Hepatocyte (in vitro differentiated cells): ENCODE results near the gene SLC25A22.

ENCODE experiments used
- CTCF ChIP-seq: fragments of 200-600 bp; sonication (generic); IDR thresholded peaks from 2 replicates; pipeline ENCODE4 v1.5.1; 2016; ENCODE audit warnings: antibody characterized with exemption, mild to moderate bottlenecking; ENCODE audit not compliant: poor library complexity
- EZH2 ChIP-seq: fragments of 200-600 bp; sonication (generic); IDR thresholded peaks from 2 replicates; pipeline ENCODE4 v1.6.1; 2016; ENCODE audit warnings: antibody characterized with exemption, mild to moderate bottlenecking, borderline replicate concordance

- TF ChIP-seq CTCF: no peak
- TF ChIP-seq EZH2: no peak
Observed at GRCh38 chr11:816433-816779, 18.3 kb upstream of the SLC25A22 start.
